Measurements from ENCODE around the gene NOS1AP.

The NOS1AP gene

GRCh38 chr1:162108426-162108825 lies 38.9 kb downstream of the NOS1AP start:
- TF ChIP-seq ZFX (IDR thresholded peaks at IDR 0.05) (no peak), CTCF (conservative IDR thresholded peaks at IDR 0.05) (no peak)

GRCh38 chr1:162110910-162111309 lies 41.4 kb downstream of the NOS1AP start:
- H3K27ac ChIP-seq = no peak overlapping the region
- TF ChIP-seq CTCF (conservative IDR thresholded peaks at IDR 0.05) (no peak), ZFX (IDR thresholded peaks at IDR 0.05) (no peak)

More at GRCh38 chr1:162108426-162108825, 38.9 kb downstream of the NOS1AP start:
- no peak overlapping the region for H3K27ac ChIP-seq

- no peak overlapping the region for H3K27ac ChIP-seq
- no peak for TF ChIP-seq CTCF (conservative IDR thresholded peaks at IDR 0.05)
- no peak for TF ChIP-seq ZFX (IDR thresholded peaks at IDR 0.05)
These were observed 42.1 kb downstream of the NOS1AP start for GRCh38 chr1:162111572-162111971.

- no peak overlapping the region for H3K27ac ChIP-seq
- no peak for TF ChIP-seq CTCF (conservative IDR thresholded peaks at IDR 0.05)
These were observed 43.9 kb downstream of the NOS1AP start for GRCh38 chr1:162113419-162113818.

- TF ChIP-seq CTCF (conservative IDR thresholded peaks at IDR 0.05) (no peak), ZFX (IDR thresholded peaks at IDR 0.05) (no peak)
- H3K27ac ChIP-seq = no peak overlapping the region
These were observed 47.7 kb downstream of the NOS1AP start for GRCh38 chr1:162117039-162117774.

GRCh38 chr1:162118063-162118462 lies 48.6 kb downstream of the NOS1AP start:
- no peak for TF ChIP-seq ZFX (IDR thresholded peaks at IDR 0.05)
- no peak overlapping the region for H3K27ac ChIP-seq

GRCh38 chr1:162128693-162129356 lies 59.3 kb downstream of the NOS1AP start:
- H3K27ac ChIP-seq = no peak overlapping the region
- no peak for TF ChIP-seq CTCF (conservative IDR thresholded peaks at IDR 0.05)
- no peak for TF ChIP-seq ZFX (IDR thresholded peaks at IDR 0.05)

Data from C4-2B (cell line).